Neural cell (in vitro differentiated cells): ENCODE results near the gene TRIM23. TPM values are rescaled to one million over a fixed set of nuclear protein-coding genes. Genes with fewer than 3 reads are reported as not detected.

Source experiments
- H2AFZ ChIP-seq: fragments of 200-600, 300-800 bp; sonication (generic), shearing (Covaris generic); 2 replicates; pipeline ENCODE4 v1.6.0; 2014; ENCODE audit warnings: low read depth, mild to moderate bottlenecking, antibody characterized with exemption, low read length, moderate library complexity
- H3F3A ChIP-seq: fragments of 200-600 bp; shearing (Covaris generic); 2 replicates; pipeline ENCODE4 v1.6.1; 2016; ENCODE audit warnings: mild to moderate bottlenecking, moderate library complexity, mixed read lengths, antibody characterized with exemption, low read length; ENCODE audit not compliant: insufficient read depth, poor library complexity, severe bottlenecking
- H3K27ac ChIP-seq: fragments of 200-600, 300-800 bp; sonication (generic), shearing (Covaris generic); 2 replicates; pipeline ENCODE4 v1.5.1; 2014; ENCODE audit warnings: mild to moderate bottlenecking, low read length, moderate library complexity
- H3K27me3 ChIP-seq: fragments of 300-800, 200-600 bp; sonication (generic), shearing (Covaris generic); 2 replicates; pipeline ENCODE4 v1.6.0; 2014; ENCODE audit warnings: mild to moderate bottlenecking, low read depth, low read length, moderate library complexity; ENCODE audit not compliant: insufficient read depth
- H3K36me3 ChIP-seq: fragments of 300-800, 200-600 bp; sonication (generic), shearing (Covaris generic); 2 replicates; pipeline ENCODE4 v1.5.1; 2014; ENCODE audit warnings: mild to moderate bottlenecking, antibody characterized with exemption, low read length, moderate library complexity; ENCODE audit not compliant: insufficient read depth
- H3K4me2 ChIP-seq: fragments of 300-800, 200-600 bp; sonication (generic), shearing (Covaris generic); 2 replicates; pipeline ENCODE4 v1.6.0; 2014; ENCODE audit warnings: mild to moderate bottlenecking, low read length
- H3K4me3 ChIP-seq: fragments of 300-800, 200-600 bp; sonication (generic), shearing (Covaris generic); 2 replicates; pipeline ENCODE4 v1.5.1; 2014; ENCODE audit warnings: mild to moderate bottlenecking, low read length, moderate library complexity
- H3K79me2 ChIP-seq: fragments of 200-600 bp; shearing (Covaris generic); replicated peaks from 2 replicates; pipeline ENCODE4 v1.6.0; 2014; ENCODE audit warnings: mild to moderate bottlenecking, low read length, moderate library complexity; ENCODE audit not compliant: insufficient read depth
- H3K9ac ChIP-seq: fragments of 300-800, 200-600 bp; sonication (generic), shearing (Covaris generic); 2 replicates; pipeline ENCODE4 v1.6.1; 2016; ENCODE audit warnings: mild to moderate bottlenecking, low read length, mixed read lengths
- H3K9me2 ChIP-seq: fragments of 200-600 bp; shearing (Covaris generic); 2 replicates; pipeline ENCODE4 v1.6.1; 2016; ENCODE audit warnings: mild to moderate bottlenecking, low read length, mixed read lengths; ENCODE audit not compliant: insufficient read depth
- H3K9me3 ChIP-seq: fragments of 200-600, 300-800 bp; sonication (generic), shearing (Covaris generic); 2 replicates; pipeline ENCODE4 v1.6.1; 2016; ENCODE audit warnings: mild to moderate bottlenecking, mixed run types, low read length, moderate library complexity, mixed read lengths
- H4K20me1 ChIP-seq: fragments of 200-600 bp; shearing (Covaris generic); 2 replicates; pipeline ENCODE4 v1.6.1; 2016; ENCODE audit warnings: mild to moderate bottlenecking, mixed run types; ENCODE audit not compliant: insufficient read depth
- CTCF ChIP-seq: fragments of 450-650 bp; IDR thresholded peaks from 2 replicates; pipeline ENCODE4 v1.5.1; 2014; ENCODE audit warnings: antibody characterized with exemption, mild to moderate bottlenecking, moderate library complexity; ENCODE audit not compliant: poor library complexity, severe bottlenecking
- EP300 ChIP-seq: fragments of 450-650 bp; conservative IDR thresholded peaks from 2 replicates; pipeline ENCODE4 v1.6.1; 2014; ENCODE audit warnings: antibody characterized with exemption, mild to moderate bottlenecking, moderate library complexity; ENCODE audit not compliant: poor library complexity, severe bottlenecking
- EZH2 ChIP-seq: fragments of 200-600, 300-800 bp; shearing (Covaris generic), sonication (generic); IDR thresholded peaks from 2 replicates; pipeline ENCODE4 v1.6.1; 2014; ENCODE audit warnings: antibody characterized with exemption, low read length, borderline replicate concordance, mild to moderate bottlenecking; ENCODE audit not compliant: insufficient read depth, poor library complexity, severe bottlenecking
- POLR2AphosphoS5 ChIP-seq: IDR thresholded peaks from 2 replicates; pipeline ENCODE4 v1.6.1; 2012
- RAD21 ChIP-seq: fragments of 450-650 bp; conservative IDR thresholded peaks from 2 replicates; pipeline ENCODE4 v1.6.1; 2014; ENCODE audit warnings: antibody characterized with exemption, mild to moderate bottlenecking, moderate library complexity
- REST ChIP-seq: IDR thresholded peaks from 2 replicates; pipeline ENCODE4 v1.6.1; 2012; ENCODE audit warnings: borderline replicate concordance
- SMC3 ChIP-seq: fragments of 450-650 bp; conservative IDR thresholded peaks from 2 replicates; pipeline ENCODE4 v1.6.1; 2014; ENCODE audit warnings: antibody characterized with exemption, mild to moderate bottlenecking, moderate library complexity; ENCODE audit not compliant: poor library complexity
- TAF1 ChIP-seq: IDR thresholded peaks from 2 replicates; pipeline ENCODE4 v1.6.1; 2012; ENCODE audit warnings: low read depth
- polyA plus RNA-seq: library from polyadenylated mRNA; depleted of rRNA; stranded (reverse); fragments of >200 nt; gene quantifications from 2 replicates; pipeline ENCODE4 v1.2.3, GENCODE V29; 2014

The TRIM23 gene
- polyA plus RNA-seq, 1 donor from 2014 or later = 29.0 TPM

GRCh38 chr5:65646938-65647337 is 22.8 kb upstream of the TRIM23 start:
- no peak for TF ChIP-seq CTCF
- no peak for TF ChIP-seq SMC3
- no peak for TF ChIP-seq EZH2
- TF ChIP-seq EP300 = no peak
- TF ChIP-seq REST = no peak
- H3K27ac ChIP-seq = no peak overlapping the region

GRCh38 chr5:65640240-65640639 is 16.1 kb upstream of the TRIM23 start:
- no peak overlapping the region for H3K27ac ChIP-seq
- no peak overlapping the region for H3K4me3 ChIP-seq
- no peak overlapping the region for H3K4me2 ChIP-seq
- H3K36me3 ChIP-seq = no peaks in the 10 kb centered on the region
- no peak overlapping the region for H2AFZ ChIP-seq
- H3K27me3 ChIP-seq = no peaks in the 10 kb centered on the region
- H3K79me2 ChIP-seq = no peaks in the 10 kb centered on the region
- H3F3A ChIP-seq = no peaks in the 10 kb centered on the region
- H3K9ac ChIP-seq = no peak overlapping the region
- H3K9me3 ChIP-seq = no peaks in the 10 kb centered on the region
- no peaks in the 10 kb centered on the region for H3K9me2 ChIP-seq
- TF ChIP-seq REST = no peak
- no peak for TF ChIP-seq SMC3
- TF ChIP-seq TAF1 = no peak
- TF ChIP-seq CTCF = no peak
- no peak for TF ChIP-seq RAD21
- no peak for TF ChIP-seq POLR2AphosphoS5
- H4K20me1 ChIP-seq = no peaks in the 10 kb centered on the region

More at GRCh38 chr5:65646938-65647337, 22.8 kb upstream of the TRIM23 start:
- Histone ChIP-seq H3F3A (no peaks in the 10 kb centered on the region), H3K27me3 (no peaks in the 10 kb centered on the region), H3K79me2 (no peaks in the 10 kb centered on the region), H3K4me3 (no peak overlapping the region), H3K36me3 (no peaks in the 10 kb centered on the region), H2AFZ (no peak overlapping the region), H3K9me2 (no peaks in the 10 kb centered on the region), H4K20me1 (no peaks in the 10 kb centered on the region), H3K4me2 (no peak overlapping the region), H3K9ac (no peak overlapping the region), H3K9me3 (no peaks in the 10 kb centered on the region)
